HepG2 (cell line): ENCODE data around the gene BTBD19. TPM values are rescaled to one million over a fixed set of nuclear protein-coding genes. Genes with fewer than 3 reads are reported as not detected.

ENCODE experiments used
- FOXA1 ChIP-seq, 2 experiments: fragments of 450-650 bp in 1 of 2; sonication (generic) in 1 of 2; formaldehyde crosslinking in 1 of 2; IDR thresholded peaks; 2 replicates each; pipeline versions ENCODE4 v1.4.0 to v1.6.1; 2016 to 2020; ENCODE audit warnings: missing genetic modification reagents in 1 of 2
- HNRNPL ChIP-seq: fragments of 200-400 bp; formaldehyde crosslinking; IDR thresholded peaks from 2 replicates; pipeline ENCODE4 v1.6.1; 2017; ENCODE audit warnings: mild to moderate bottlenecking, low read depth, low read length
- KLF11 ChIP-seq: IDR thresholded peaks from 2 replicates; pipeline ENCODE4 v1.6.1; 2016; ENCODE audit warnings: missing compliant biosample characterization
- MYC ChIP-seq: sonication (generic); formaldehyde crosslinking; IDR thresholded peaks from 2 replicates; pipeline ENCODE4 v1.9.0; 2021; ENCODE audit warnings: missing genetic modification reagents, borderline replicate concordance
- ZNF136 ChIP-seq: sonication (generic); formaldehyde crosslinking; IDR thresholded peaks from 2 replicates; pipeline ENCODE4 v1.8.1; 2022; ENCODE audit warnings: low read depth, mild to moderate bottlenecking, moderate library complexity, missing genetic modification reagents
- ZNF589 ChIP-seq: sonication (generic); formaldehyde crosslinking; conservative IDR thresholded peaks from 2 replicates; pipeline ENCODE4 v1.8.0; 2022; ENCODE audit warnings: mild to moderate bottlenecking, moderate library complexity, missing genetic modification reagents
- ZNF788 ChIP-seq: sonication (generic); formaldehyde crosslinking; IDR thresholded peaks from 2 replicates; pipeline ENCODE4 v1.5.0; 2020; ENCODE audit warnings: mild to moderate bottlenecking, missing genetic modification reagents, borderline replicate concordance
- polyA plus RNA-seq, 8 experiments: library from polyadenylated mRNA; depleted of rRNA in 3 of 8; stranded (reverse) in 7 of 8; unstranded in 1 of 8; fragments of >200 nt; fragmentation: Illumina TruSeq in 4 of 8; extraction: Trizol in 4 of 8; gene quantifications; 2 replicates each; pipeline versions ENCODE4 v1.2.1 to v1.2.3, GENCODE V29; 2011 to 2016; ENCODE audit warnings: low read depth in 4 of 8, missing spikeins in 1 of 8, mixed read lengths in 1 of 8; ENCODE audit not compliant: insufficient read depth in 1 of 8
- total RNA-seq, 5 experiments: library from RNA; depleted of rRNA; stranded (reverse); fragments of >200 nt; fragmentation: Illumina TruSeq; extraction: Trizol; gene quantifications; 2 replicates each; pipeline ENCODE4 v1.2.3, GENCODE V29; 2016; ENCODE audit warnings: low read depth in 1 of 5
- TF ChIP-seq, protein P1 (sequence below): sonication (generic); formaldehyde crosslinking; IDR thresholded peaks from 2 replicates; pipeline ENCODE4 v1.4.0; 2020; ENCODE audit warnings: missing genetic modification reagents, borderline replicate concordance
- TF ChIP-seq, protein P2 (sequence below): sonication (generic); formaldehyde crosslinking; IDR thresholded peaks from 2 replicates; pipeline ENCODE4 v1.4.0; 2020; ENCODE audit warnings: missing genetic modification reagents, borderline replicate concordance
- TF ChIP-seq, protein P3 (sequence below): sonication (generic); formaldehyde crosslinking; conservative IDR thresholded peaks from 2 replicates; pipeline ENCODE4 v1.5.0; 2020; ENCODE audit warnings: missing genetic modification reagents
- TF ChIP-seq, protein P4 (sequence below): sonication (generic); formaldehyde crosslinking; IDR thresholded peaks from 2 replicates; pipeline ENCODE4 v1.5.0; 2020; ENCODE audit warnings: mild to moderate bottlenecking, missing genetic modification reagents
- TF ChIP-seq, protein P5 (sequence below): sonication (generic); formaldehyde crosslinking; IDR thresholded peaks from 2 replicates; pipeline ENCODE4 v1.5.0; 2020; ENCODE audit warnings: missing genetic modification reagents

Gene BTBD19
- total and polyA plus RNA-seq, 2 of the 13 experiments (the other 11 are each of a cell fraction or from before 2014, with no cell fraction given): 2.7 to 6.7 TPM

DNA sequence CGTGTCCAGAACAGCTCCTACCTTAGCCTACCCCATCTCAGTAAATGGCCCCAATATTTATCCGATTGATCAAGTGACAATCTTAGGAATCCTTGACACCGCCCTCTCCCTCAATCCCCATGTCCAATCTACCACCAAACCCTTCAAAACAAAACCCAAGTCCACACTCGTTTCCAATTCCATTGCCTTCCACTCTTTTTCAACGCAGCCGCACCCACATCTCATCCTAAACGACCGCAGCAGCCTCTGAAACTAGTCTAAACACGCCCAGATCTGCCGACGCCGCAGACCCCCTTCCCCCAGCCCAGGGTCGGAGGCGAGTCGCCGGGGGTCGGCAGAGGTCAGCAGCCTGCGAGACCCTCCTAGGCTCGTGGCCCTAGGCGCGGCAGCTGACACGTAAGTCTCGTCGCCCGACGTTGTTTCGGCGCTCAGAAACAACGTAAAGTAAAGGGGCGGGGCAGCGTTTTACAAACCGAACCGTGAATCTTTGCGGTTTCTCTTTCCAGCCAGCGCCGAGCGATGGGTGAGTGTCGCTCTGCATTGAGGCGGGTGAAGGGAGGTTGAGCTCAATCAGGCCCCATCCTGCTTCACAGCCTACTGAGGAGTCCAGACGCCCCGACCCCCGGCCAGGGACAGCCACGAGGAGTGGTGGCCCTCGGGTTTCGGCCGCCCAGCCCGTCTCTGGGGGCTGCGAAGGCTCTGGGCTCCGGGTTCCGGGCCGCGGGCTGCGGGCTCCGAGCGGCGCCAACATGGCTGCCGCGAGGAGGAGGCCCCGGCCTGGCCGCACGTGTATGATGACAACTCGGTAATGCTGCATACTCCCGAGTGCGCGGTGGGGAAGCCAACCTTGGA, 33.0 kb upstream of the BTBD19 start, which contains the start of gene RPS8 (continued):
- TF ChIP-seq MYC (CRISPR knock-in tag): peak; percentile 97
- TF ChIP-seq, protein P1, sequence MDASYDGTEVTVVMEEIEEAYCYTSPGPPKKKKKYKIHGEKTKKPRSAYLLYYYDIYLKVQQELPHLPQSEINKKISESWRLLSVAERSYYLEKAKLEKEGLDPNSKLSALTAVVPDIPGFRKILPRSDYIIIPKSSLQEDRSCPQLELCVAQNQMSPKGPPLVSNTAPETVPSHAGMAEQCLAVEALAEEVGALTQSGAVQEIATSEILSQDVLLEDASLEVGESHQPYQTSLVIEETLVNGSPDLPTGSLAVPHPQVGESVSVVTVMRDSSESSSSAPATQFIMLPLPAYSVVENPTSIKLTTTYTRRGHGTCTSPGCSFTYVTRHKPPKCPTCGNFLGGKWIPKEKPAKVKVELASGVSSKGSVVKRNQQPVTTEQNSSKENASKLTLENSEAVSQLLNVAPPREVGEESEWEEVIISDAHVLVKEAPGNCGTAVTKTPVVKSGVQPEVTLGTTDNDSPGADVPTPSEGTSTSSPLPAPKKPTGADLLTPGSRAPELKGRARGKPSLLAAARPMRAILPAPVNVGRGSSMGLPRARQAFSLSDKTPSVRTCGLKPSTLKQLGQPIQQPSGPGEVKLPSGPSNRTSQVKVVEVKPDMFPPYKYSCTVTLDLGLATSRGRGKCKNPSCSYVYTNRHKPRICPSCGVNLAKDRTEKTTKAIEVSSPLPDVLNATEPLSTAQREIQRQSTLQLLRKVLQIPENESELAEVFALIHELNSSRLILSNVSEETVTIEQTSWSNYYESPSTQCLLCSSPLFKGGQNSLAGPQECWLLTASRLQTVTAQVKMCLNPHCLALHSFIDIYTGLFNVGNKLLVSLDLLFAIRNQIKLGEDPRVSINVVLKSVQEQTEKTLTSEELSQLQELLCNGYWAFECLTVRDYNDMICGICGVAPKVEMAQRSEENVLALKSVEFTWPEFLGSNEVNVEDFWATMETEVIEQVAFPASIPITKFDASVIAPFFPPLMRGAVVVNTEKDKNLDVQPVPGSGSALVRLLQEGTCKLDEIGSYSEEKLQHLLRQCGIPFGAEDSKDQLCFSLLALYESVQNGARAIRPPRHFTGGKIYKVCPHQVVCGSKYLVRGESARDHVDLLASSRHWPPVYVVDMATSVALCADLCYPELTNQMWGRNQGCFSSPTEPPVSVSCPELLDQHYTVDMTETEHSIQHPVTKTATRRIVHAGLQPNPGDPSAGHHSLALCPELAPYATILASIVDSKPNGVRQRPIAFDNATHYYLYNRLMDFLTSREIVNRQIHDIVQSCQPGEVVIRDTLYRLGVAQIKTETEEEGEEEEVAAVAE (CRISPR knock-in tag): 0 out of 2 replicates have a peak, but pooled peaks have one; percentile 20
- TF ChIP-seq, protein P2, sequence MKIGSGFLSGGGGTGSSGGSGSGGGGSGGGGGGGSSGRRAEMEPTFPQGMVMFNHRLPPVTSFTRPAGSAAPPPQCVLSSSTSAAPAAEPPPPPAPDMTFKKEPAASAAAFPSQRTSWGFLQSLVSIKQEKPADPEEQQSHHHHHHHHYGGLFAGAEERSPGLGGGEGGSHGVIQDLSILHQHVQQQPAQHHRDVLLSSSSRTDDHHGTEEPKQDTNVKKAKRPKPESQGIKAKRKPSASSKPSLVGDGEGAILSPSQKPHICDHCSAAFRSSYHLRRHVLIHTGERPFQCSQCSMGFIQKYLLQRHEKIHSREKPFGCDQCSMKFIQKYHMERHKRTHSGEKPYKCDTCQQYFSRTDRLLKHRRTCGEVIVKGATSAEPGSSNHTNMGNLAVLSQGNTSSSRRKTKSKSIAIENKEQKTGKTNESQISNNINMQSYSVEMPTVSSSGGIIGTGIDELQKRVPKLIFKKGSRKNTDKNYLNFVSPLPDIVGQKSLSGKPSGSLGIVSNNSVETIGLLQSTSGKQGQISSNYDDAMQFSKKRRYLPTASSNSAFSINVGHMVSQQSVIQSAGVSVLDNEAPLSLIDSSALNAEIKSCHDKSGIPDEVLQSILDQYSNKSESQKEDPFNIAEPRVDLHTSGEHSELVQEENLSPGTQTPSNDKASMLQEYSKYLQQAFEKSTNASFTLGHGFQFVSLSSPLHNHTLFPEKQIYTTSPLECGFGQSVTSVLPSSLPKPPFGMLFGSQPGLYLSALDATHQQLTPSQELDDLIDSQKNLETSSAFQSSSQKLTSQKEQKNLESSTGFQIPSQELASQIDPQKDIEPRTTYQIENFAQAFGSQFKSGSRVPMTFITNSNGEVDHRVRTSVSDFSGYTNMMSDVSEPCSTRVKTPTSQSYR (CRISPR knock-in tag): peak; percentile 66; the same call in 1 of the 2 replicates
- no peak for TF ChIP-seq FOXA1 (IDR thresholded peaks at IDR 0.05)
- peak; percentile 48 for TF ChIP-seq FOXA1 (CRISPR knock-in tag; IDR thresholded peaks at IDR 0.05)
- TF ChIP-seq, protein P3, sequence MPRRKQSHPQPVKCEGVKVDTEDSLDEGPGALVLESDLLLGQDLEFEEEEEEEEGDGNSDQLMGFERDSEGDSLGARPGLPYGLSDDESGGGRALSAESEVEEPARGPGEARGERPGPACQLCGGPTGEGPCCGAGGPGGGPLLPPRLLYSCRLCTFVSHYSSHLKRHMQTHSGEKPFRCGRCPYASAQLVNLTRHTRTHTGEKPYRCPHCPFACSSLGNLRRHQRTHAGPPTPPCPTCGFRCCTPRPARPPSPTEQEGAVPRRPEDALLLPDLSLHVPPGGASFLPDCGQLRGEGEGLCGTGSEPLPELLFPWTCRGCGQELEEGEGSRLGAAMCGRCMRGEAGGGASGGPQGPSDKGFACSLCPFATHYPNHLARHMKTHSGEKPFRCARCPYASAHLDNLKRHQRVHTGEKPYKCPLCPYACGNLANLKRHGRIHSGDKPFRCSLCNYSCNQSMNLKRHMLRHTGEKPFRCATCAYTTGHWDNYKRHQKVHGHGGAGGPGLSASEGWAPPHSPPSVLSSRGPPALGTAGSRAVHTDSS: no peak
- TF ChIP-seq HNRNPL: peak; percentile 47; the same call in 1 of the 2 replicates
- 0 out of 2 replicates have a peak, but pooled peaks have one; percentile 35 for TF ChIP-seq ZNF136 (CRISPR knock-in tag)
- TF ChIP-seq, protein P4, sequence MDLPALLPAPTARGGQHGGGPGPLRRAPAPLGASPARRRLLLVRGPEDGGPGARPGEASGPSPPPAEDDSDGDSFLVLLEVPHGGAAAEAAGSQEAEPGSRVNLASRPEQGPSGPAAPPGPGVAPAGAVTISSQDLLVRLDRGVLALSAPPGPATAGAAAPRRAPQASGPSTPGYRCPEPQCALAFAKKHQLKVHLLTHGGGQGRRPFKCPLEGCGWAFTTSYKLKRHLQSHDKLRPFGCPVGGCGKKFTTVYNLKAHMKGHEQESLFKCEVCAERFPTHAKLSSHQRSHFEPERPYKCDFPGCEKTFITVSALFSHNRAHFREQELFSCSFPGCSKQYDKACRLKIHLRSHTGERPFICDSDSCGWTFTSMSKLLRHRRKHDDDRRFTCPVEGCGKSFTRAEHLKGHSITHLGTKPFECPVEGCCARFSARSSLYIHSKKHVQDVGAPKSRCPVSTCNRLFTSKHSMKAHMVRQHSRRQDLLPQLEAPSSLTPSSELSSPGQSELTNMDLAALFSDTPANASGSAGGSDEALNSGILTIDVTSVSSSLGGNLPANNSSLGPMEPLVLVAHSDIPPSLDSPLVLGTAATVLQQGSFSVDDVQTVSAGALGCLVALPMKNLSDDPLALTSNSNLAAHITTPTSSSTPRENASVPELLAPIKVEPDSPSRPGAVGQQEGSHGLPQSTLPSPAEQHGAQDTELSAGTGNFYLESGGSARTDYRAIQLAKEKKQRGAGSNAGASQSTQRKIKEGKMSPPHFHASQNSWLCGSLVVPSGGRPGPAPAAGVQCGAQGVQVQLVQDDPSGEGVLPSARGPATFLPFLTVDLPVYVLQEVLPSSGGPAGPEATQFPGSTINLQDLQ (CRISPR knock-in tag): no peak
- peak; percentile 71; the same call in 1 of the 2 replicates for TF ChIP-seq ZNF589 (CRISPR knock-in tag)
- TF ChIP-seq, protein P5, sequence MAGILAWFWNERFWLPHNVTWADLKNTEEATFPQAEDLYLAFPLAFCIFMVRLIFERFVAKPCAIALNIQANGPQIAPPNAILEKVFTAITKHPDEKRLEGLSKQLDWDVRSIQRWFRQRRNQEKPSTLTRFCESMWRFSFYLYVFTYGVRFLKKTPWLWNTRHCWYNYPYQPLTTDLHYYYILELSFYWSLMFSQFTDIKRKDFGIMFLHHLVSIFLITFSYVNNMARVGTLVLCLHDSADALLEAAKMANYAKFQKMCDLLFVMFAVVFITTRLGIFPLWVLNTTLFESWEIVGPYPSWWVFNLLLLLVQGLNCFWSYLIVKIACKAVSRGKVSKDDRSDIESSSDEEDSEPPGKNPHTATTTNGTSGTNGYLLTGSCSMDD (CRISPR knock-in tag): peak; percentile 50; the same call in 1 of the 2 replicates
- peak; percentile 72; the same call in 1 of the 2 replicates for TF ChIP-seq ZNF788
- TF ChIP-seq KLF11 (CRISPR knock-in tag): peak; percentile 45; the same call in 1 of the 2 replicates
